Bronchial epithelial cell (primary cell): Measurements from ENCODE around the gene TRAPPC12. TPM values are rescaled to one million over a fixed set of nuclear protein-coding genes. Genes with fewer than 3 reads are reported as not detected.

Experiments used
- DNase-seq: peaks from one replicate; pipeline ENCODE4 v3.0.0-alpha.2; 2010; ENCODE audit warnings: low read depth
- FAIRE-seq: peaks from 2 replicates; lab custom pipeline; 2011; peaks lifted over from hg19 to GRCh38; lab: Jason Lieb, UNC
- H3K27me3 ChIP-seq: 2 replicates; pipeline ENCODE4 v1.5.1; 2011; ENCODE audit warnings: low read length; ENCODE audit not compliant: control insufficient read depth, insufficient read depth
- H3K36me3 ChIP-seq: 2 replicates; pipeline ENCODE4 v1.5.1; 2011; ENCODE audit warnings: low read length; ENCODE audit not compliant: control insufficient read depth, insufficient read depth
- H3K4me3 ChIP-seq: 2 replicates; pipeline ENCODE4 v1.5.1; 2011; ENCODE audit warnings: mild to moderate bottlenecking, low read depth, low read length, control low read depth
- CTCF ChIP-seq: IDR thresholded peaks from 2 replicates; pipeline ENCODE4 v1.5.1; 2011; ENCODE audit warnings: mild to moderate bottlenecking, moderate library complexity, low read length, control low read depth, inconsistent platforms; ENCODE audit not compliant: insufficient read depth, severe bottlenecking
- total RNA-seq: library from RNA; depleted of rRNA; stranded (reverse); fragments of >200 nt; gene quantifications from 2 replicates; pipeline ENCODE4 v1.2.1, GENCODE V29; 2014

The TRAPPC12 gene
- total RNA-seq, 1 donor from 2014 or later = 52.9 TPM

- FAIRE-seq (no peak), DNase-seq (peak; percentile 35)
- Histone ChIP-seq H3K36me3 (peaks cover 6% of the 10 kb centered on the region), H3K4me3 (no peak overlapping the region), H3K27me3 (no peaks in the 10 kb centered on the region)
- TF ChIP-seq CTCF = no peak
Measured at GRCh38 chr2:3483227-3483985, 103.9 kb downstream of the TRAPPC12 start.

DNA sequence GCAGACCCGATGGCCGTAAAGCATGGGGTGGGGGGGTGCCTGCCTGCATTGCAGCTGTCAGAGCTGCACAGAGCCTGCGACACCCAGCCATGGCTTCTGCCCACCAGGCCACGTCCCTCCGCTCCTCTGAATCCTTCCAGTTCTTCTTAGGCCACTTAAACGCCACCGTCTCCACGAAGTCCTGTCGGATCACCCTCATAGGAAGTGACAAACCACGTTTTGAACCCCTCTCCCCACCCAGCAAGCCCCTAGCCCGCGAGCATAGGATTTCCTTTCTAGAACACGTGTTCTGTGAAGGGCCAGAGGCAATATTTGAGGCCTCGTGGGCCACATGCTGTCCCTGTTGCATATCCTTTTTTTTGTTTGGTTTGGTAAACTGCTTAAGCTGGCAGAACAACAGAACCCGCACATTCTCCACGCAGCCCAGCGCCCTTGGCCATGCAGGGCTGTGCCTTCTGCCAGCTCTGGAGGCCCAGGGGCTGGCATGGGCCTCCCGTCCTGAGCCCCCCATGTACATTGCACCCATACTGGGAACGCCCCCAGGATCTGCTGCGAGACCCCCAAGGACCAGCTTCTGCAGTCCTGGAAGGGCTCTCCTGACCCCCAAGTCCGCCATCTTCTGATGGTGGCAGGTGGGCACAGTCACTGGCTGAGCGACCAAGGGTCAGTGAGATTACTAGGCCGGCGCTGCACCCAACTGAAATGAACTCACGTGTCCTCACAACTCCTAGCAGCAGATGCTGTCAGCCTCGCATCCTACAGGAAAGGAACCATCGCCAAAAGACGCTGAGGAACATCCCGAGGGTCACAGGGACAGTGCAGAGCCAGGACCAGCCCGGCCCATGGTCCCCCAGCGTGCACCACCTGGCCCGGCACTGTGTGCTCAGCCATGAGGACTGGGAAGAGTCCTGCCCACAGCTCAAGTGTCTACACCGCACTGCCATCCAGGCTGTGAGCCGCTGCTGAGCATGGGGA lies 104.8 kb downstream of the TRAPPC12 start:
- H3K27me3 ChIP-seq = no peaks in the 10 kb centered on the region
- no peak for TF ChIP-seq CTCF
- H3K4me3 ChIP-seq = no peak overlapping the region
- peaks cover 3% of the 10 kb centered on the region for H3K36me3 ChIP-seq
- DNase-seq (no peak), FAIRE-seq (no peak)

DNA sequence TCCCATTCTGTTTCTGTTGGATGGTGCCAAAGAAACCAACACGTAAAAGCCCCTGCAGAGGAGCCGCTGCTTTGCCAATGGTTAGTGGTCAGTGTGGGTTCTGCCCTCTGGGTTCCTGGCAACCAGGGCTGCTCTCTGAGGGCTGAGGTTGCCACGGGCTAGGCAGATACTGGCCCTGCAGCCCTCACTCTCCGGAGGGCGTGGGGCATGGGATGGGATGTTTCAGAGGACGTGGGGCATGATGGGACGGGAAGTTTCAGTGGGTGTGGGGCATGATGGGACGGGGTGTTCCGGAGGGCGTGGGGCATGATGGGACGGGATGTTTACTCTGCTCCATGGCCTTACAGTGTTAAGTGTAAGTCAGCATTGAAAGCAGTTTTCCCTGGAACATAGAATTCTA lies 105.7 kb downstream of the TRAPPC12 start:
- DNase-seq (no peak), FAIRE-seq (no peak)
- no peaks in the 10 kb centered on the region for H3K27me3 ChIP-seq
- H3K36me3 ChIP-seq = peaks cover 1% of the 10 kb centered on the region
- no peak for TF ChIP-seq CTCF
- H3K4me3 ChIP-seq = no peak overlapping the region

- TF ChIP-seq CTCF = no peak
- Histone ChIP-seq H3K27me3 (no peaks in the 10 kb centered on the region), H3K4me3 (no peak overlapping the region), H3K36me3 (peaks cover 1% of the 10 kb centered on the region)
- FAIRE-seq (no peak), DNase-seq (no peak)
Measured at GRCh38 chr2:3486047-3487027, 106.8 kb downstream of the TRAPPC12 start.

DNA sequence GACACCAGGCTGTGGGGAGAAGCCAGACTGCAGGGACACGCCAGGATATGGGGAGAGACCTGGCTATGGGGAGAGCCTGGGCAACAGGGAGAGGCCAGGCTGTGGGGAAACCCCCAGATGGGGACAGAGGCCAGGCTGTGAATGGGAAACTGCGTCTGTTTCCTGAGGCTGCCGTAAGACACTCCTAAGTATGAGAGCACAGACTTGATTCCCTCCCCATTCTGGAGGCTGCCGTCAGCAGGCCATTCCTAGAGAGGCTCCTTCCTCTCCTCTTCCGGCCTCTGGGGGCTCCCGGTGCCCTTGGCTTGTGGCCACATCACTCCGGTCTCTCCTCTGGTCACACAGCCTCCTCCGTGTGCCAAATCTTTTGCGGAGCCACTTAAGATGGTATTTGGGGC lies 107.5 kb downstream of the TRAPPC12 start:
- no peaks in the 10 kb centered on the region for H3K27me3 ChIP-seq
- H3K4me3 ChIP-seq = no peak overlapping the region
- no peak for FAIRE-seq
- DNase-seq = no peak
- TF ChIP-seq CTCF = no peak
- no peaks in the 10 kb centered on the region for H3K36me3 ChIP-seq
